ENCODE measurements around the gene BAG3.
A peak's percentile ranks its signal among the peaks of the same experiment; 100 is the strongest.
"Not testable (repeated sequence)": the region's sequence is repeated elsewhere in the genome, so short reads cannot be mapped to it uniquely, and the experiment has no call there.

The BAG3 gene

DNA sequence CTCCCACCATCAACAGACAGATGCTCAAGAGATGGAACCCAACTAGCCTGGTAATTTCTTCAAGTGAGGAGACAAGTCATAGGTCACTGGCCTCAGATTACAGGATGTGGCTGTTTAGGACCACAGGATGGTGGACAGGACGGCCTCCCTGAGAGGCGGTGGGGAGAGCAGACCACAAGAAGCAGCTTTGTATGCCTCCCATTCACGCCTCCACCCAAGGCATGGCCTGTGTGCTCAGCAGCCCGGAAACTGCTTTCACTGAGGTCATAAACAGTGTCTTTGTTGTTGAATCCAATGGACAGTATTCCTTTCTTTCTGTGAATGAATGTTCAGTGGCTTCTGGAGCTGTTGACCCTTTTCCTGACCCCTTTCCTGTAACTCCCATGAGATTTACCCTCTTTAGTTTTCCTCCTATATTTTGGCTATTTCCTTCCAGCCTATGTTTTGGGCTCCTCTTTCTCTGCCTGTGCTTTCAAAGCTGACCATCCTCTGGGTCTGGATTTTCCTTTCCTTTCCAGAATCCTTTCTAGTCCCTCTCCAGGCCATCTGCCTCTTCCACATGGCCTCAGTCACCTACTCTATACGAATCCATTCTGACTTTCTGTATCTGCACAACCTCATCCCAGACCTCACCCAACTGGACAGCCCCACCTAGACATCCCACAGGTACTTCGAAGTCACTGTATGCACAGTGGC lies 42.2 kb downstream of the BAG3 start:
- DNase-seq (ENCODE audit: low read depth, low spot score), result no peak

DNA sequence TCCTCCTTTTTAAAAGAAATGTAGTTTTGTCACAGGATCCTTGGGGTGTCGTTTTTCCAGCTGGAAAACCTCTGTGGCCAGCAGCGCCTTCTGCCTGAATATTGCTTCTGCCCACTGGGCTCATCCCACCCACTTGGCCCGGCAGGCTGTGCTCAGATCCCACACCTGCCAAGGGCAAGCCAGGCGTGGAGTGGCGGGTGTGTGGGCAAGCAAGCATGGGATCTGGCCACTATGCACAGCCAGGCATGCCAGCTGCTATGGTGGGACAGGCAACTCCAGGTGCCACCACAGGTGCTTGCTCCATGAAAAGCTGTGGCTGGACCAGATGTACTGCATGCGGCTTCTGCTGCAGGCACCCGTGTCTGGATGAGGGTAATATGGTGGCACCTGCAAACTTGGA lies 43.4 kb downstream of the BAG3 start:
- DNase-seq (ENCODE audit: low read depth, low spot score), result no peak

DNA sequence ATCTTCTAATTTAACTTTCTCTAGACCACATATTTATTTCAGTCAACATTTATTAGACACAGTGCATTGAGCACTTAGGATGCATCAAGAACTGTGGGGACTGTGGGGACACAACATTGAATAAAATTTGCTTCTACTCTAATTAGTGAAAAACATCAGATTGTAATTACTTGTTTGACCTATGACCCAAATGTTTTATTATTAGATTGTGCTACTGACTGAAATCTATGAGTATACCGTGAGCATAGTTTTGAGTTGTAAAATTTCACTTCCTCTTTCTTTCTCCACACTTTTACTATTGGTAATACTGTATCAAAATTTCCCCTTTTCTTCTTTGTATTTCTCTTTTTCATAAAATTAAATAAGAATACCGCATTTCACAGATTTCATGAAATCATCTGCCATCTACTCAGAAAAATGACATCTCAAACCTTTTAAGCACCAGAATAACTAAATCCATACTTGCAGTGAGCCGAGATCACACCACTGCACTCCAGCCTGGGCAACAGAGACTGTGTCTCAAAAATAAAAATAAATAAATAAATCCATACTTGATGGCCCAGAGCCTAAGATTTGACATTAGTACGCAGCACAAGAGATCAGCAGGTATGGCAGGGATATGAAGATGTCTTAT lies 49.3 kb downstream of the BAG3 start:
- no peak for DNase-seq (ENCODE audit: low read depth, low spot score)

DNA sequence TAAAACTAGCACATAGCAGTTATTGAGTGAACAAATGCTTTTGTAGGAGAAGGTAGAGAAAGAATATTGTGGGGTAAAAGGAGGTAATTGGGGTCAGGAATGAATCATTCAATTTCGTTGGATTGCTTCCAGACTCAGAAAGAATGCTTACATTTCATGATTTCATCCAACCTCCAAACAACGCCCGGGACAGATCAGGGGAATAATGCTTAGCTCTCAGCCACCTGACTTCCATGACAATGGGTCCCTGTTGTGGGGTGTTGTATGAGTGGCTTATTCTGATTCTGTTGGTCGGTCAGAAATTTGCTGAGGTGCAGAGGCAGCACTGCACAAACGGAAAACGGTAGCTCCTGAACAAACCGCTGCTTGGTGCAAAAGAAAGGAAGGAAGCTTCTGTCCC lies 50.7 kb downstream of the BAG3 start:
- no peak for DNase-seq (ENCODE audit: low read depth, low spot score)

DNA sequence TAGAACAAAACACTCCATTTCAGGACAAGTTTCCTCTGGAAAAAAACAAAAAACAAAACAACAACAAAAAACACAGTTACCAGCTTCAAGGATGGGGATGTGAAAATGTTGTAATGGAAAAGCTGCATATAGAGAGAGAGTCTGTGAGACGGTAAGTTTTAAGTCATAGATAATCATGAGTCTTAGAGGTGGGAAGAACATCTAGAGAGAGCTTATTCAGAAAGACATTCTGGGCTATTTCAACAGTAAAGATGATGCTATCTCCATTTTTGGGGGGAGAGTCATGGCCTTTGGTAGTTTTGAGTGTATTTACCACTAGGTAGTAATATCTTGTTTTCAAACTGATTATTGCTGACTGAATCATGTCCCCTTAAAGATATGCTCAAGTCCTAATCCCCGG lies 51.4 kb downstream of the BAG3 start:
- no peak for DNase-seq (ENCODE audit: low read depth, low spot score)

DNA sequence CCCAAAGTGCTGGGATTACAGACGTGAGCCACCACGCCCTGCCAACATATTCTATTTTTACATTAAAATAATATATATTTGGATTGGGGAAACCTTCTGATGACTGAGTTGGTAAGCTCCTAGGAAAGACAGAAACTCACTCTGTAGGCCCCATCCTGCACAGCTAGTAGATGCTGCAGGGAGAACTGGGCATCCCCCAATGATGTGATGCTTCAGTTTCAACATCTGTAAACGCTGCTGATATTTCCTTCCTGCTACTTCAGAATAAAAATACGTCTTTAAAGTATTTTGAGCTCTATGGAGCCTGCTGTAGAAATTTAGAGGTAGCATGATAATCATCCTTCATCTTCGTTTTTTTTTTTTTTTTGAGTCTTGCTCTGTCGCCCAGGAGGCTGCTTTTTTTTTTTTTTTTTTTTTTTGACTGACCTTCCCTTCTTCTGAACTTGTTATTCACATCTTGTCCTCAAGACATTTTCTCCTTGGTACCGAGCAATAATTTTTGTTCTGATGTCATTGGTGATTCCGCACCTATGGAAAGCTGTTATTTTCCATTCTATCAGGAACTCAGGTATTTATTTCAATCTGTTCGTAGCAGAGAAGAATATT lies 52.8 kb downstream of the BAG3 start:
- DNase-seq (ENCODE audit: low read depth, low spot score), result no peak

DNA sequence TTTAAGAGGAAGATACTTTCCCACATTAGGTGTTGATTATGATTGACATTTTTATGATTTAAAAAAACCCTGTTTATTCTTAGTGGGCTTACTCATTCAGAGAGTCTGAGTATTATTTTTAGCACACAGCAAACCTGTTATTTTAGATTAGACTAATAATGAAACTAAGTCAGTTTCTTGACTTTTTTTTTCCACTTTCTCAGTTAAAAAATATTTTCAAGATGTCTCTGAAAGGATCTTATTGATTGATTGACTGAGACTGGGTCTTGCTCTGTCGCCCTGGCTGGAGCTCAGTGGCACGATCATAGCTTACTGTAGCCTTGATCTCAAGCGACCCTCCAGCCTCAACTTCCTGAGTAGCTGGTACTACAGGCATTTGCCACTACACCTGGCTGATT lies 54.3 kb downstream of the BAG3 start:
- DNase-seq (ENCODE audit: low read depth, low spot score), result no peak

DNA sequence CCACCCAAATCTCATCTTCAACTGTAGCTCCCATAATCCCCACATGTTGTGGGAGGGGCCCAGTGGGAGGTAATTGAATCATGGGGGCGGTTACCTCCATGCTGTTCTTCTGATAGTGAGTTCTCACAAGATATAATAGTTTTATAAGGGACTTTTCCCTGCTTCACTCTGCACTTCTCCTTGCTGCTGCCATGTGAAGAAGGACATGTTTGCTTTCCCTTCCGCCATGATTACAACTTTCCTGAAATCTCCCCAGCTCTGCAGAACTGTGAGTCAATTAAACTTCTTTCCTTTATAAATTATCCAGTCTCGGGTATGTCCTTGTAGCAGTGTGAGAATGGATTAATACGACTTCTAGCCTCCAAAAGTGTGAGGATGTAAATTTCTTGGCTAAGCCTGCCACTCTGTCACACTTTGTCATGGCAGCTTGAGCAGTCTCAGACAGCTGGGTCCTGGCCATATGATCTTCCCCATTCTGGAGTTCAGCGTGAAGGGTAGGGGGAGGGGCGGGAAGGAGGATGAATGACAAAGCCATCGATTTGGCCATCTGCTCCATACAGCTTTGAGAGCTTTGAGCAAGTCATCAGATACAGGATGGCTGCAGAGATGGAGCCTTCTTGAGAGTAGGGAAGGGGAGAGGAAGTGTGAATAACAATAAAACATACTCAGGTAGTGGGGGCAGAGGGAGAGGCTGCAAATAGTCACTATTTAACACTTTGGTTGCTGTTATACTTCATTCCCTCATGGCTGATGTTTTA lies 55.5 kb downstream of the BAG3 start:
- DNase-seq (ENCODE audit: low read depth, low spot score), result no peak

DNA sequence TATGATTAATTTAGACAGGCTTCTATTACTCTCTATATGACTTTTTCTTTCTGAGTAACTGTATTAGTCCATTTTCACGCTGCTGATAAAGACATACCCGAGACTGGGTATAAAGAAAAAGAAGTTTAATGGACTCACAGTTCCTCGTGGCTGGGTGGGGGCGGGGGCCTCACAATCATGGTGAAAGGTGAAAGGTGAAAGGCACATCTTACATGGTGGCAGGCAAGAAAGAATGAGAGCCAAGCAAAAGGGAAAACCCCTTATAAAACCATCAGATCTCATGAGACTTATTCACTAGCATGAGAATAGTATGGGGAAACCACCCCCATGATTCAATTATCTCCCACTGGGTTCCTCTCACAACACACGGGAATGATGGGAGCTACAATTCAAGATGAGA lies 56.2 kb downstream of the BAG3 start:
- DNase-seq (ENCODE audit: low read depth, low spot score), result not testable (repeated sequence)

DNA sequence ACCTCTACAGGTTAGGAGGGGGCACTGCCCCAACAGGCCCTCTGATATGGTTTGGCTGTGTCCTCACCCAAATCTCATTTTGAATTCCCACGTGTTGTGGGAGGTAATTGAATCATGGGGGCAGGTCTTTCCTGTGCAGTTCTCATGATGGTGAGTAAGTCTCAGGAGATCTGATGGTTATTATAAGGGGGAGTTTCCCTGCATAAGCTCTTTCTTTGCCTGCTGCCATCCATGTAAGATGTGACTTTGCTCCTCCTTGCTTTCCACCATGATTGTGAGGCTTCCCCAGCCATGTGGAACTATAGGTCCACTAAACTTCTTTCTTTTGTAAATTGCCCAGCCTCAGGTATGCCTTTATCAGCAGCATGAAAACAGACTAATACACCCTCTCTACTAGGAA lies 59.8 kb downstream of the BAG3 start:
- DNase-seq (ENCODE audit: low read depth, low spot score), result not testable (repeated sequence)

DNA sequence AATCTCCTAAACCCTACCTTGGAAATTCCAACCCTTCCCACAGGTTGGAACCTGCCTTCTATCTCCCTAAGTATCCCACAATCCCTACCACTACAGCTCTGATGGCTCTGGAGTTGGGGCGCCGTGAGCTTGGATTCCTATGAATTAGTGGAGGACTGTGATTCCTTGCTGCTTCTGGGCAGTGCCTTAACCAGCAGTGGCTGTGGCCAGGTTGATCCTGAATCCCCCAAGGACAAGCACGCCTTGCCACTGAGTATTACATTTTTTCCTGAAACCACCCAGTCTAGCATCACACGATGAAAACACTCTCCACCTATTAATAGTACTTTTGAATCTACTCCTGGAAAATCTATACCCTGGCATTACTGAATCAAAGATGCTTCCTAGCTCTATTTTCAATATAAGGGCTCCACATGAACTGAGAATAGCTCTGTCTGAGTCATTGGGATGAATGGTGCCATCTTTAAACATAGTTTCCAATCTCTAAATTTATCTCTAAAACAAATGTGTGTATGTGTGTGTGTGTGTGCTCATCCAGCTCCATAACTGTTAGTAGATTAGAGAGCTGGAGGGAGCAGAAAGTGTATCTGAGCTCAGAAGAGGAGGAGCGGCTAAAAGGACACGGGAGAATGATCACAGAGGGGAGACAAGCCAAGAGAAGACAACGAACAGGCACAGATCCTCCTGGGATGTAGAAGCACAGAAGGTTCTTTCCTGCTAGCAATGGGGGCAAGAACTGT lies 62.7 kb downstream of the BAG3 start:
- no peak for DNase-seq (ENCODE audit: low read depth, low spot score)

DNA sequence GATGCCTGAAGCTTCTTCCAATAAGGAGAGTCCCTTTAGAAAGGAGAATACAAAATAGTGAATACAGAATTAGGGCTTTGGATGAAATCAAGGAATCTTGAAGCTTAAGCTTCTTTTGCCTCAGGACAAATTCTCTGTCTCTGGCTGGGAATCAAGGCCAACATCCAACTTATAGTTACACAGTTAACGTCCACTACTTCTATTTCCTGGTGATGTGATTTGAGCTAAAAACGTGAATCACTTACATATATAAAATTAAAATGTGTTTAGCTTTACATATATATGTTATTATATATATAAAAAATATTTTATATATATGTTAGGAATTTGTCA lies 63.3 kb downstream of the BAG3 start:
- DNase-seq (ENCODE audit: low read depth, low spot score), result no peak

DNA sequence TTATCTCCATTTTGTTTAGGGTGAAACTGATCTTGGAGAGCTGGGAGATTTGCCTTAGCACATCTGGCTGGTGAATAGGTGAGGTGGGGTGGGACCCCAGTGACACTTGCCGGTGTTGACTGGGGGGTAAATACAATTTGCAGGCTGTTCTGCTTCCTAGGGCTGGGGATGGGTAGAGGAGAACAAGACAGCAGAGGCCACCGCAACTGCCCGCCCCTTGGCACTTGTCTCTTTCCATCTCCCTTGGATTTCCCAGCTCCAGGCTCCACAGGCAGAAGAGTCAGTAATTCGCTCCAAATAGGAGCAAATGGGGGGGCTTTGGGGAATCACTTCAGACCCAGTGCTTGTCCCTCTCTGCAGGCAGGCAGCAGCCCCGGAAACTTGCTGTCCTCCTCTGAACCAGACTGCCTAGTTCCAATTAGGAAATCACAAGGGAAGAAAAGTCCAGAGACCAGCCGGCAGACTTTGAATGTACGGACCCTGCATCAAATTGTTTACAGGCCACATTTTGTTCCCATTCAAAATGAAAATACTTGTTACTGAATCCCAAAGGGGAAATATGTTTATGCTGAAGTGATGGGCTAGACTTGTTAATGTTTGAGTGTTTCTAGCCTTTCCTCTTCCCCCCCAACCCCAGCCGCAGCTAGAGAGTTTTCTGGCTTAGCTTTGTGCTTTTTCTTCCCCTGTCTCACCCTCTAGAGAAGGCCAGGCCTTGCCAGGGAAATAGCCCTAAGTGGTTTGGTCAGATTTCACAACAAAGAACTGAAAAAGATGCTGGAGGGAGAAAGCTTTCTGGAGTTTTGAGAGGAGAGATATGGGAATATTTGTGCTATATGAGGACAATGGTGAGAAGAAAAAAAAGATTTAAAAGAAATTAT lies 64.7 kb downstream of the BAG3 start:
- DNase-seq (ENCODE audit: low read depth, low spot score), result no peak

DNA sequence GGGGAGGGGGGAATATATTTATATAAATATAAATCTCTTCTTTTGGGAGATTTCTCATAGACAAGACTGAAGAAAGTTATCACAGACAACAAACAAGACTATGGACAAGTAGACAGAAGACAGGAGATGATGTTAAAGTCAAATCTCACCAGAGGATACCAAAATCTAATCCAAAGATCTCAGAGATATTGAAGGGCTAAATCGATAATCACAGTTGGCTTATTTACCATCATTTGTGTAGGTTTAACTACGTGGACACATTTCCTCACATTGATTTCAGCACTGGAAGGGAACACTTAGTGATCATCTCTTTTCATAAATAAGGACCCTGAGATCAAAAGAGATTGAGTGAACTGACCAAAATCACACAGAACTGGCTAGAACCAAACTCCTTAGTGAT lies 72.0 kb downstream of the BAG3 start:
- DNase-seq (ENCODE audit: low read depth, low spot score), result no peak

DNA sequence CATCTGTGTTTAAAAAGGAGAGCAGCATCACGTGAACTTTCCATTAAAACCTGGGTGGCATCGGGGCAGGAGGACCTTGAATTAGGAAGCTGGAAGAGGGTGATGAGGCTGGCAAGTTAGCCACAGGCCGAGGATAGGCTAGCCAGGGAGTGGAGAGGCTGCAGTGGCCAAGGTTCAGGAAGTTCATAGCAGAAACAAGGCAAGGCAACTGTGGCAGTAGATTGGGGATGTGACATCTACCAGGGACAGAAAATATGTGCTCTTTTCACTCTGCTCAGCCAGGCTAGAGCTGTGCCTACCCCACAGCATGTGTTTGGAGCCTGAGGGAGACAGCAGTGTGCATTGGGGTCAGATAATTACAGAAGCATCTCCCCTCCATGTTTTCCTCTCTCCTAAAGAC lies 72.4 kb downstream of the BAG3 start:
- DNase-seq (ENCODE audit: low read depth, low spot score), result no peak

DNA sequence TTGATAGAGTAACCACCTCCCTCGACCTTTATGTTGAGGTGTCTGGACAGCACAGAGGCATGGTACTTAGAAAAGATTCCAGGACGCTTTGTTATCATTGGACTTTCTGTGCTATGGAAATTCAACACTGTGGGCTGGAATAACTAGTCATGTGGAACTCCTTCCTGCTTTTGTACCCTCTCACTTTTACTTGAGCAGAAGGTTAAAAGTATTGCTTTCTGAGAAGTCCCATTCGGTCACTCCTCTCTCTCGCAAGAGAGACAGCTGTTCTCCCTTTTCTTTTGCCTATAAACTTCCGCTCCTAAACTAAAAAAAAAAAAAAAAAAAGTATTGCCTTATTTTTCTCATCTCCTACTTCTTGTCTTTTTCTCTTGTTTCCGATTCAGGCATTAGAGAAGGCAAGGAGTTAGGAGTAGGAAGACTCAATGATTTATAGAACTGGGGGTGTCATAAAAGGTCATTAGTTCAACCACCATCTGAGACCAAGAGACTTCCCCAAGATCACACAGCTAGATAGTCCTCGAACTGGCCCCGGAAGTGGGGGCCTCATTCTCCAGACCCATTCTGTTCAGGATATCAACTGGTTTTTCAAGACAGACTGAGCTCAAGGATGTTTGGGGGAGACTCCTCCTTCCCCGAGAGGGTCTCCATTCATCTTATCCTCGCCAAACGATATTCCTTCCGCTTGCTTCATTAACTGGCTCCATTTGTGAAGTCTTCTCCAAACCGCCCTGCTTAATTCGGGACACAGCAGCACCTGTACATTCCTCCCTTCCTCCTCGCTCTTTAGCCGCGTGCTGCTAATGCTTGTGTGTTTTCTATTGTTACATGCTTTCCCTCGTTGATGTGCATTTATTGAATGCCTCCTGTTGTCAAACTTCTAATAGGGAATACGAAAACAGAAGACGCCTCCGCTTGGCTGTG lies 73.7 kb downstream of the BAG3 start:
- DNase-seq (ENCODE audit: low read depth, low spot score), result no peak

DNA sequence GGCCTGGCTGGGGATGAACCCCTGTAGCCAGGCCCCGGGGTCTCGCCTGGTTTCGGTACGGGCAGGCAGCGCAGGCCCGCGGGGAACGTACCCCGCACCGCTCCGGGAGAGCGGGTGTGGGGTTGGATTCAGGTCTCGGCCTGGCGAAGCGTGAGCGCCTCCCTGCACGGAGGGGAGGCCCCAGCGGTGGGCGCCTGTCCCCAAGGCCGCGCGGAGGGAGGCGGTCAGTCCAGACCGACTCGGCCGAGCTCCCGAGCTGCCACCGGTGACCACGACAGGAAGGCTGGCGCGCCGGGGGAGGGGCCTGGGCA lies 74.3 kb downstream of the BAG3 start:
- no peak for DNase-seq (ENCODE audit: low read depth, low spot score)

DNA sequence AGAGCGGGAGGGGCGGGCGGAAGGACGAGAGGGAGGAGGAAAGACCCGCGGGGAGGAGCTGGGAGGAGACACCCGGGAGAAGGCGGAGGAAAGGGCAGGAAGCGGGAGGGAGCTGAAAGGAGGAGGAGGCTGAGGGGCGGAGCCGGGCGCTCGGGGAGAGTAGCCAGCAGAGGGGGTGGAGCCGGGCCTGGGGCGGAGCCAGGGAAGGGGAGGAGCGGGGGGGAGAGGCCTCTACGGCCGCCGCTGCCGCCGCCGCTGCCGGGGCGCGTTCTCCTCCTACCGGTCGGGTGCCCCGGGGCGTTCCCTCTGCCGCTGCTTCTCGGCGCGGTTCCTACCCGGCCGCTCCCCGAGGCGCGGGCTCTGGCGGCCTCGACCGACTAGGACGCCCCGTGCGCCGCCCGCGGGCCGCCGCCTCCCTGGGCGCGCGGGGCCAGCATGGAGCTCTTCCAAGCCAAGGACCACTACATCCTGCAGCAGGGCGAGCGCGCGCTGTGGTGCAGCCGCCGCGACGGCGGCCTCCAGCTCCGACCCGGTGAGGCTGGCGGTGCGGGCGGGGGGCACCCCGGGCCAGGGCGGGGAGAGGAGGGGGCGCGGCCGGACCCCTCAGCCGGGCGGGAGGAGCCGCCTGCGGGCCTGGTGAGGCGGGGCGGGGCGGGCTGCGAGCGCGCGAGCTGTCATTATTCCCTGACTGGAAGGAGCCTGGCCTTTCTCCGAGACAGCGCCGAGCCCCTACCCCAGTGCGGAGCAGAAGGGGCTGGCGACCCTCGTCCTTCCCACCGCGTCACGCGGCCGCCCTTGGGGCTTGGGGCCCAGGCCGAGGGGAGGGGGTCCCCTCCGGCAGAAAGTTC lies 74.9 kb downstream of the BAG3 start, which contains the start of gene INPP5F:
INPP5F (plus strand) TSS at position 223 of the 848 bp plus-strand sequence; CDS start at position 436, 213 bp downstream.
- peak; percentile 89 for DNase-seq (ENCODE audit: low read depth, low spot score)

DNA sequence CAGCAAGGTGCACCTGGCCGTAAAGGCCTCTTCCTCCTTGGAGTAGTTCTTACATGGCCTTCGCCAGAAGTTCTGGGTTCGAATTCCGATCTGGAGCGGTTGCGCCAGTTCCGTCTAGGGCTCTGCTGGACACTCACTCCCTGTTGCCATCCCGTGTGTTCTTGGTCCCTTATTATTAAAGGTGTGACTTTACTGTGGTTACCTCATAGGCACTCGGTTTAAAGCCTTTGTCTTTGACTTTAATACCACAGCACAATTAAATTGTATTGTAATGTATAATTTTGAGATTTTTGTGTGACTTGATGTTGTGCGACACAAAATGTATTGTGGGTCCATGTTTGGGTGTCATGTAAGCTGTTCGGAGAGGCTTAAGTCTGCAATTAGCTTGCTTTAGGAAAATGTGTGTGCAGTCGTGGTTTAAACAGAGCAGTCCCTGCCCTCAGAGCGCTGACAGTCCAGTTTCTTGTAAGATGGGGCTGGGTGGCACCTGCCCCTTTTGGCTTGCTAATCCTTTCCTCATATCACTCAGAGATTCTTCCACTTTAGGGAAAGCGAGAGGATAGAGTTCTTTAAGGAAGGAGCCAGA lies 75.6 kb downstream of the BAG3 start:
- no peak for DNase-seq (ENCODE audit: low read depth, low spot score)
